Gastroesophageal sphincter (tissue), 3 donors: ENCODE results near the gene CCDC86.

Experiments
- EP300 ChIP-seq: sonication (generic); formaldehyde crosslinking; IDR thresholded peaks from one replicate; pipeline ENCODE4 v1.6.1; 2017; ENCODE audit warnings: antibody characterized with exemption, mild to moderate bottlenecking
- POLR2A ChIP-seq, 2 donors: fragments of 450-650 bp; IDR thresholded peaks; one replicate each; pipeline ENCODE4 v1.6.1; 2017; ENCODE audit warnings: antibody characterized with exemption in 2 of 2, mild to moderate bottlenecking in 2 of 2, moderate library complexity in 1 of 2
- POLR2AphosphoS5 ChIP-seq: sonication (generic); formaldehyde crosslinking; IDR thresholded peaks from one replicate; pipeline ENCODE4 v1.6.1; 2017; ENCODE audit warnings: antibody characterized with exemption
- TF ChIP-seq, protein P1 (sequence below), 4 experiments: fragments of 200-600 bp in 2 of 4; fragments of 450-650 bp in 2 of 4; sonication (generic) in 1 of 4; IDR thresholded peaks; one replicate each; pipeline ENCODE4 v1.5.1; 2017 to 2019; ENCODE audit warnings: antibody characterized with exemption in 4 of 4, mild to moderate bottlenecking in 2 of 4, moderate library complexity in 2 of 4

DNA sequence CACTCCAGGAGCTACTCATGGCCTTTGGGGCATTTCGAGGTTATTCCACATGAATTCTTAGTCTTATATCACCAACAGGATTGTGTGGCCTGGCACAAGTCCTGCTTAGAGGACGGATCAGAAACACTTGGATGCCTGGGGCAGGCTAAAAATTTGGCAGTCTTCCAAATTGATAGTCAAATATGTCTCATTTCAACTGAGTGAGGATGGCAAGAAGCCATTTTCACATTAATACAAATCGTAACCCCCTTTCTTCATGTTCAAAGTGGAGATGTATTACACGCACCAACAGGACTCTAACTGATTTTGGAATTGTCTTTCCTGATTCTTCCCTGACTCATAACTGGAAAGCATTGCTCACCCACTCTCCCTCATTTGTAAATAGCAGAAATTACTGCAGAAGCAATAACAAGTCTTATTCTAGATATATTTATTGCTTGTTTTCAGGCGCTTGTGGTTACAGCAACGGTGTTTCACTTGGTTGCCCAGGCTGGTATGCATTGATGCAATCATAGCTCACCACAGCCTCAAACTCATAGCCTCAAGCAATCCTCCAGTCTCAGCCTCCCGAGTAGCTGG is 10.3 kb upstream of the CCDC86 start:
- TF ChIP-seq, protein P1, sequence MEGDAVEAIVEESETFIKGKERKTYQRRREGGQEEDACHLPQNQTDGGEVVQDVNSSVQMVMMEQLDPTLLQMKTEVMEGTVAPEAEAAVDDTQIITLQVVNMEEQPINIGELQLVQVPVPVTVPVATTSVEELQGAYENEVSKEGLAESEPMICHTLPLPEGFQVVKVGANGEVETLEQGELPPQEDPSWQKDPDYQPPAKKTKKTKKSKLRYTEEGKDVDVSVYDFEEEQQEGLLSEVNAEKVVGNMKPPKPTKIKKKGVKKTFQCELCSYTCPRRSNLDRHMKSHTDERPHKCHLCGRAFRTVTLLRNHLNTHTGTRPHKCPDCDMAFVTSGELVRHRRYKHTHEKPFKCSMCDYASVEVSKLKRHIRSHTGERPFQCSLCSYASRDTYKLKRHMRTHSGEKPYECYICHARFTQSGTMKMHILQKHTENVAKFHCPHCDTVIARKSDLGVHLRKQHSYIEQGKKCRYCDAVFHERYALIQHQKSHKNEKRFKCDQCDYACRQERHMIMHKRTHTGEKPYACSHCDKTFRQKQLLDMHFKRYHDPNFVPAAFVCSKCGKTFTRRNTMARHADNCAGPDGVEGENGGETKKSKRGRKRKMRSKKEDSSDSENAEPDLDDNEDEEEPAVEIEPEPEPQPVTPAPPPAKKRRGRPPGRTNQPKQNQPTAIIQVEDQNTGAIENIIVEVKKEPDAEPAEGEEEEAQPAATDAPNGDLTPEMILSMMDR (IDR thresholded peaks at IDR 0.05), result no peak
- TF ChIP-seq EP300 (no peak), POLR2A (IDR thresholded peaks at IDR 0.05) (no peak), POLR2AphosphoS5 (no peak)
